ENCODE results near the gene CARD9.

- TF ChIP-seq EZH2 (IDR thresholded peaks at IDR 0.05; ENCODE audit: insufficient read depth, poor library complexity, severe bottlenecking): no peak
- TF ChIP-seq EZH2phosphoT487 (IDR thresholded peaks at IDR 0.05; ENCODE audit: insufficient read depth, low read depth): no peak
Observed at GRCh38 chr9:136341042-136341655, 32.3 kb downstream of the CARD9 start.
